SU-DHL-6 (cell line): ENCODE data around the gene CDC42EP5.

Experiments
- H2AFZ ChIP-seq: fragments of 200-600 bp; sonication (generic); 2 replicates; pipeline ENCODE4 v1.6.1; 2014; ENCODE audit warnings: low read depth, mild to moderate bottlenecking, moderate library complexity, mixed read lengths, antibody characterized with exemption, low read length; ENCODE audit not compliant: severe bottlenecking
- H3F3A ChIP-seq: fragments of 200-600 bp; shearing (Covaris generic); 2 replicates; pipeline ENCODE4 v1.6.0; 2016; ENCODE audit warnings: antibody characterized with exemption, mild to moderate bottlenecking; ENCODE audit not compliant: insufficient read depth
- H3K27ac ChIP-seq: fragments of 200-600 bp; sonication (generic); 2 replicates; pipeline ENCODE4 v1.5.1; 2016; ENCODE audit warnings: low read depth, mild to moderate bottlenecking, low read length, moderate library complexity, mixed read lengths
- H3K27me3 ChIP-seq: fragments of 200-600 bp; sonication (generic), shearing (Covaris generic); 2 replicates; pipeline ENCODE4 v1.6.0; 2014; ENCODE audit warnings: mild to moderate bottlenecking, low read length
- H3K36me3 ChIP-seq: fragments of 200-600 bp; sonication (generic); 2 replicates; pipeline ENCODE4 v1.6.1; 2014; ENCODE audit warnings: mild to moderate bottlenecking, low read length, mixed read lengths
- H3K4me2 ChIP-seq: fragments of 300-600, 200-600 bp; shearing (Covaris generic), sonication (generic); 2 replicates; pipeline ENCODE4 v1.6.0; 2014; ENCODE audit warnings: low read length, low read depth, mild to moderate bottlenecking; ENCODE audit not compliant: poor library complexity, severe bottlenecking
- H3K4me3 ChIP-seq: fragments of 200-600 bp; sonication (generic); 2 replicates; pipeline ENCODE4 v1.5.1; 2014; ENCODE audit warnings: antibody characterized with exemption, low read length, mild to moderate bottlenecking, mixed read lengths; ENCODE audit not compliant: insufficient read depth, poor library complexity, severe bottlenecking
- H3K79me2 ChIP-seq: fragments of 200-600 bp; sonication (generic); 2 replicates; pipeline ENCODE4 v1.6.1; 2014; ENCODE audit warnings: mild to moderate bottlenecking, low read length, moderate library complexity; ENCODE audit not compliant: insufficient read depth
- H3K9ac ChIP-seq: fragments of 200-600 bp; sonication (generic); 2 replicates; pipeline ENCODE4 v1.7.0; 2014; ENCODE audit warnings: mild to moderate bottlenecking, low read length
- H3K9me2 ChIP-seq: fragments of 200-600 bp; sonication (generic); replicated peaks from 2 replicates; pipeline ENCODE4 v1.6.1; 2014; ENCODE audit warnings: low read length; ENCODE audit not compliant: insufficient read depth
- H3K9me3 ChIP-seq: fragments of 200-600 bp; sonication (generic); 2 replicates; pipeline ENCODE4 v1.6.1; 2014; ENCODE audit warnings: low read length, mixed read lengths; ENCODE audit not compliant: insufficient read depth
- H4K20me1 ChIP-seq: fragments of 200-600 bp; sonication (generic); 2 replicates; pipeline ENCODE4 v1.6.1; 2014; ENCODE audit warnings: low read depth, mild to moderate bottlenecking, antibody characterized with exemption, low read length, moderate library complexity, mixed read lengths
- EZH2phosphoT487 ChIP-seq: fragments of 200-600 bp; sonication (generic), shearing (Covaris generic); conservative IDR thresholded peaks from 2 replicates; pipeline ENCODE4 v1.6.1; 2018; ENCODE audit warnings: mild to moderate bottlenecking, antibody characterized with exemption, low read length, moderate library complexity, mixed read lengths
- TF ChIP-seq, protein P1 (sequence below): fragments of 200-600 bp; sonication (generic); IDR thresholded peaks from one replicate; pipeline ENCODE4 v1.5.1; 2017; ENCODE audit warnings: antibody characterized with exemption, mild to moderate bottlenecking, low read length, moderate library complexity; ENCODE audit not compliant: insufficient read depth, poor library complexity, severe bottlenecking

The CDC42EP5 gene

DNA sequence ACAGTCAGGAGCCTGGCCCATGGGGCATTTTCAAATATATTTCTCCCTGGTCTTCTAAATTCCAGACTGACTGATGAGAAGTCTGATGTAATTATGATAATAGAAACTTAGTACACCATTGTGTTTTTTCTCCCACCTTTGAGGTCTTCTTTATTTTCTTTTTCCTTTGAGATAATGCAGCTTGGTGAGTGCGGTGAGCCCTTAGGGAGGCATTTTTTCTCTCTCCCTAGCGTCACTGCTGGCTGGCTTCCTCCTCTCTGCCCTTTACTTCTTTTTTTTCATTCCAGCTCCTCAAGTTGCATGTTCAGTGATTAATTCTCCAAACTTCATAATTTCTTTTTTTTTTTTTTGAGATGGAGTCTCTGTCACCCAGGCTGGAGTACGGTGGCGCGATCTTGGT, 12.8 kb upstream of the CDC42EP5 start:
- Histone ChIP-seq H3K9me2 (no peaks in the 10 kb centered on the region), H3K9ac (no peak overlapping the region), H4K20me1 (no peaks in the 10 kb centered on the region), H3K36me3 (no peaks in the 10 kb centered on the region), H2AFZ (no peak overlapping the region), H3K9me3 (no peaks in the 10 kb centered on the region), H3K4me3 (no peak overlapping the region), H3K4me2 (no peak overlapping the region), H3K27ac (no peak overlapping the region), H3K27me3 (no peaks in the 10 kb centered on the region), H3F3A (no peaks in the 10 kb centered on the region), H3K79me2 (no peaks in the 10 kb centered on the region)
- TF ChIP-seq EZH2phosphoT487 = no peak
- TF ChIP-seq, protein P1, sequence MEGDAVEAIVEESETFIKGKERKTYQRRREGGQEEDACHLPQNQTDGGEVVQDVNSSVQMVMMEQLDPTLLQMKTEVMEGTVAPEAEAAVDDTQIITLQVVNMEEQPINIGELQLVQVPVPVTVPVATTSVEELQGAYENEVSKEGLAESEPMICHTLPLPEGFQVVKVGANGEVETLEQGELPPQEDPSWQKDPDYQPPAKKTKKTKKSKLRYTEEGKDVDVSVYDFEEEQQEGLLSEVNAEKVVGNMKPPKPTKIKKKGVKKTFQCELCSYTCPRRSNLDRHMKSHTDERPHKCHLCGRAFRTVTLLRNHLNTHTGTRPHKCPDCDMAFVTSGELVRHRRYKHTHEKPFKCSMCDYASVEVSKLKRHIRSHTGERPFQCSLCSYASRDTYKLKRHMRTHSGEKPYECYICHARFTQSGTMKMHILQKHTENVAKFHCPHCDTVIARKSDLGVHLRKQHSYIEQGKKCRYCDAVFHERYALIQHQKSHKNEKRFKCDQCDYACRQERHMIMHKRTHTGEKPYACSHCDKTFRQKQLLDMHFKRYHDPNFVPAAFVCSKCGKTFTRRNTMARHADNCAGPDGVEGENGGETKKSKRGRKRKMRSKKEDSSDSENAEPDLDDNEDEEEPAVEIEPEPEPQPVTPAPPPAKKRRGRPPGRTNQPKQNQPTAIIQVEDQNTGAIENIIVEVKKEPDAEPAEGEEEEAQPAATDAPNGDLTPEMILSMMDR = no peak

DNA sequence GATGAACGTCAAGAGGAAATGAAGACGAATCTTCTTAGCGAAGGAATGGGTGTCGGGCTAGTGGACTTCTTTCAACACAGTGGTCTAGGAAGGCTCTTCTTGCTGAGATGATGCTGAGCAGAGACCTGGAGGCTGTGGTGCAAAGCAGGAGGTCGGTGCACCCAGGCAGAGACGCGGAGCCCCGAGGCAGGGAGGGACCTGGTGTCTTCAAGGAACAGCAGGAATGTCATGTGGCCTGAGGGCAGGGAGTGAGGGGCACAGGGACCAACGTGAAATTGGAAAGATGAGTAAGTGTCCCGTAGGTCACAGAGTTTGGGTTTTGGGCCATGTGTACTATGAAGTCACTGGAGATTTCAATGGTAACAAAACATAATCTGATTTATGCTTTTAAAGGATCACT, 11.4 kb upstream of the CDC42EP5 start:
- no peaks in the 10 kb centered on the region for H3K79me2 ChIP-seq
- H3K36me3 ChIP-seq = no peaks in the 10 kb centered on the region
- H3K9ac ChIP-seq = no peak overlapping the region
- H3K27ac ChIP-seq = no peak overlapping the region
- no peaks in the 10 kb centered on the region for H3F3A ChIP-seq
- no peaks in the 10 kb centered on the region for H4K20me1 ChIP-seq
- TF ChIP-seq, protein P1 = no peak
- no peak for TF ChIP-seq EZH2phosphoT487
- H3K27me3 ChIP-seq = no peaks in the 10 kb centered on the region
- no peak overlapping the region for H3K4me3 ChIP-seq
- no peak overlapping the region for H3K4me2 ChIP-seq
- no peaks in the 10 kb centered on the region for H3K9me2 ChIP-seq
- no peak overlapping the region for H2AFZ ChIP-seq
- no peaks in the 10 kb centered on the region for H3K9me3 ChIP-seq

DNA sequence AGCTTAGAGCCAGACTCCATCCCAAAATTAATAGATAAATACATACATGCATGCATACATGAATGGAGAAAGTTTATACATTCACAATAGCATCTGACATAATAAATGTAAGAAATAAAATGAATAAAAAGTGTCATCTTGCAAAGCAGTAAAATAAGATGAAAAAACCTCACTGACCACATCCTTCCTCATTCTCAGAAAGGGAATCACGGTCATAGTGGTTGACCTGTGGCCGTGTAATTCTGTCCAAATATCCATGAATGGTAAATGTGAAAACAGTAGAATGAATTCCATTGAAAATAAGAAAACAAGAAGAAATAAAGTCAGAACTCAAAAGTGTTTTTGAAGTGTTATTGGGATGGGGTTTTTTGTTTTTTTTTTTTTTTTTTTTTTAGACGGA, 9.8 kb upstream of the CDC42EP5 start:
- no peaks in the 10 kb centered on the region for H3K79me2 ChIP-seq
- no peaks in the 10 kb centered on the region for H3K27me3 ChIP-seq
- no peaks in the 10 kb centered on the region for H3K9me2 ChIP-seq
- H3K4me3 ChIP-seq = no peak overlapping the region
- no peak overlapping the region for H3K4me2 ChIP-seq
- no peak overlapping the region for H2AFZ ChIP-seq
- no peaks in the 10 kb centered on the region for H3F3A ChIP-seq
- H4K20me1 ChIP-seq = no peaks in the 10 kb centered on the region
- TF ChIP-seq, protein P1 = no peak
- no peak for TF ChIP-seq EZH2phosphoT487
- H3K9me3 ChIP-seq = no peaks in the 10 kb centered on the region
- H3K36me3 ChIP-seq = no peaks in the 10 kb centered on the region
- no peak overlapping the region for H3K27ac ChIP-seq
- H3K9ac ChIP-seq = no peak overlapping the region
